ENCODE measurements around the gene OXT. TPM values are rescaled to one million over a fixed set of nuclear protein-coding genes. Genes with fewer than 3 reads are reported as not detected.

Gene OXT
- total and polyA plus RNA-seq, 2 of the 8 experiments (the other 6 are each of a cell fraction or from before 2014, with no cell fraction given), result not detected

GRCh38 chr20:3031524-3032147 is 39.8 kb upstream of the OXT start (continued):
- TF ChIP-seq EGR1 (IDR thresholded peaks at IDR 0.05; ENCODE audit: borderline replicate concordance, low read depth, low read length) (no peak), TAF7 (optimal IDR thresholded peaks at IDR 0.05; ENCODE audit: borderline replicate concordance, low read depth, low read length) (no peak), ATF3 (IDR thresholded peaks at IDR 0.05; ENCODE audit: insufficient read depth, low read depth, low read length) (no peak), ASH2L (IDR thresholded peaks at IDR 0.05; ENCODE audit: low read length) (no peak), SAP30 (IDR thresholded peaks at IDR 0.05; ENCODE audit: insufficient read depth, insufficient replicate concordance, low read length) (no peak)

Measured in H1 (cell line).